HEK293 (cell line): Measurements from ENCODE around the gene UGT1A8.
A peak's percentile ranks its signal among the peaks of the same experiment; 100 is the strongest.
"Not testable (repeated sequence)": the region's sequence is repeated elsewhere in the genome, so short reads cannot be mapped to it uniquely, and the experiment has no call there.

Source experiments
- CTCF ChIA-PET: fragments of 350-600 bp; formaldehyde crosslinking; extraction: SDS; loops from one replicate; lab custom pipeline; 2021; ENCODE audit warnings: antibody characterized with exemption; lab: Yijun Ruan, JAX
- POLR2A ChIA-PET: fragments of 300-600 bp; formaldehyde crosslinking; extraction: SDS; loops from one replicate; lab custom pipeline; 2020; ENCODE audit warnings: antibody characterized with exemption, inconsistent platforms; lab: Yijun Ruan, JAX
- H3K27ac ChIP-seq: fragments of 200-500 bp; sonication (Bioruptor generic); 2 replicates; pipeline ENCODE4 v1.5.1; 2014; ENCODE audit warnings: low read depth, low read length, control low read depth, inconsistent platforms; ENCODE audit errors: extremely low read depth
- H3K36me3 ChIP-seq, 2 experiments: fragments of 200-500 bp in 1 of 2; sonication (Bioruptor generic) in 1 of 2; 1 replicate in 1 of 2; 2 replicates in 1 of 2; pipeline ENCODE4 v1.5.1; 2014 to 2017; ENCODE audit warnings: inconsistent platforms in 2 of 2, low read length in 2 of 2; ENCODE audit not compliant: control insufficient read depth in 2 of 2, insufficient read depth in 1 of 2
- H3K4me1 ChIP-seq: fragments of 200-500 bp; sonication (Bioruptor generic); 2 replicates; pipeline ENCODE4 v1.5.1; 2014; ENCODE audit warnings: mild to moderate bottlenecking, low read length, inconsistent platforms; ENCODE audit not compliant: control insufficient read depth, insufficient read depth
- H3K4me3 ChIP-seq: 2 replicates; pipeline ENCODE4 v1.5.1; 2011; ENCODE audit warnings: low read depth, mild to moderate bottlenecking, control low read depth, low read length, moderate library complexity
- H3K9me3 ChIP-seq: fragments of 200-500 bp; sonication (Bioruptor generic); 2 replicates; pipeline ENCODE4 v1.5.1; 2014; ENCODE audit warnings: low read depth, low read length, inconsistent platforms; ENCODE audit not compliant: control insufficient read depth, insufficient read depth
- BCL6B ChIP-seq: fragments of 450-650 bp; formaldehyde crosslinking; IDR thresholded peaks from 2 replicates; pipeline ENCODE4 v1.5.1; 2017; ENCODE audit warnings: missing biosample characterization, missing genetic modification characterization
- EGR2 ChIP-seq: fragments of 450-650 bp; formaldehyde crosslinking; IDR thresholded peaks from 2 replicates; pipeline ENCODE4 v1.5.1; 2016; ENCODE audit warnings: low read depth, missing biosample characterization, missing genetic modification characterization
- FEZF1 ChIP-seq: fragments of 450-650 bp; formaldehyde crosslinking; IDR thresholded peaks from 2 replicates; pipeline ENCODE4 v1.5.1; 2016; ENCODE audit warnings: missing biosample characterization, missing genetic modification characterization
- HOXD13 ChIP-seq: sonication (generic); formaldehyde crosslinking; IDR thresholded peaks from 2 replicates; pipeline ENCODE4 v1.8.0; 2022; ENCODE audit warnings: missing genetic modification reagents, borderline replicate concordance
- KLF8 ChIP-seq: fragments of 450-650 bp; formaldehyde crosslinking; IDR thresholded peaks from 2 replicates; pipeline ENCODE4 v1.5.1; 2016; ENCODE audit warnings: missing biosample characterization, missing genetic modification characterization
- RBAK ChIP-seq: fragments of 450-650 bp; formaldehyde crosslinking; IDR thresholded peaks from 2 replicates; pipeline ENCODE4 v1.5.1; 2016; ENCODE audit warnings: missing biosample characterization, missing genetic modification characterization
- SETDB1 ChIP-seq: IDR thresholded peaks from one replicate; pipeline ENCODE4 v1.6.1; 2017; ENCODE audit warnings: mild to moderate bottlenecking, low read length, moderate library complexity, mixed read lengths; ENCODE audit not compliant: insufficient read length
- SP2 ChIP-seq: fragments of 450-650 bp; formaldehyde crosslinking; IDR thresholded peaks from 2 replicates; pipeline ENCODE4 v1.5.1; 2016; ENCODE audit warnings: missing biosample characterization, missing genetic modification characterization
- YY2 ChIP-seq: fragments of 450-650 bp; formaldehyde crosslinking; IDR thresholded peaks from 2 replicates; pipeline ENCODE4 v1.5.1; 2016; ENCODE audit warnings: missing biosample characterization, missing genetic modification characterization
- ZFHX2 ChIP-seq: fragments of 450-650 bp; formaldehyde crosslinking; conservative IDR thresholded peaks from 2 replicates; pipeline ENCODE4 v1.5.1; 2016; ENCODE audit warnings: missing biosample characterization, missing genetic modification characterization
- ZNF112 ChIP-seq: fragments of 450-650 bp; formaldehyde crosslinking; IDR thresholded peaks from 2 replicates; pipeline ENCODE4 v1.5.0; 2017; ENCODE audit warnings: missing biosample characterization, missing genetic modification characterization
- ZNF184 ChIP-seq: fragments of 450-650 bp; IDR thresholded peaks from 2 replicates; pipeline ENCODE4 v1.5.1; 2018; ENCODE audit warnings: missing biosample characterization, mild to moderate bottlenecking, missing genetic modification characterization
- ZNF350 ChIP-seq: fragments of 450-650 bp; formaldehyde crosslinking; IDR thresholded peaks from 2 replicates; pipeline ENCODE4 v1.5.0; 2017; ENCODE audit warnings: missing biosample characterization, mild to moderate bottlenecking, missing genetic modification characterization
- ZNF37A ChIP-seq: fragments of 450-650 bp; IDR thresholded peaks from 2 replicates; pipeline ENCODE4 v1.5.1; 2018; ENCODE audit warnings: missing biosample characterization, missing genetic modification characterization
- ZNF416 ChIP-seq: fragments of 450-650 bp; formaldehyde crosslinking; IDR thresholded peaks from 2 replicates; pipeline ENCODE4 v1.5.1; 2016; ENCODE audit warnings: missing biosample characterization, missing genetic modification characterization
- ZNF521 ChIP-seq: fragments of 450-650 bp; formaldehyde crosslinking; IDR thresholded peaks from 2 replicates; pipeline ENCODE4 v1.5.1; 2017; ENCODE audit warnings: missing biosample characterization, mild to moderate bottlenecking, missing genetic modification characterization
- ZNF747 ChIP-seq: fragments of 450-650 bp; formaldehyde crosslinking; IDR thresholded peaks from 2 replicates; pipeline ENCODE4 v1.5.1; 2016; ENCODE audit warnings: missing biosample characterization, missing genetic modification characterization
- ZNF830 ChIP-seq: fragments of 450-650 bp; IDR thresholded peaks from 2 replicates; pipeline ENCODE4 v1.5.0; 2018; ENCODE audit warnings: missing biosample characterization, missing genetic modification characterization, low read depth, mild to moderate bottlenecking, moderate library complexity
- ZNF837 ChIP-seq: fragments of 450-650 bp; formaldehyde crosslinking; IDR thresholded peaks from 2 replicates; pipeline ENCODE4 v1.5.1; 2016; ENCODE audit warnings: missing biosample characterization, missing genetic modification characterization
- TF ChIP-seq, protein P1 (sequence below): fragments of 450-650 bp; formaldehyde crosslinking; IDR thresholded peaks from 2 replicates; pipeline ENCODE4 v1.5.1; 2017; ENCODE audit warnings: missing biosample characterization, missing genetic modification characterization
- TF ChIP-seq, protein P2 (sequence below): fragments of 450-650 bp; formaldehyde crosslinking; IDR thresholded peaks from 2 replicates; pipeline ENCODE4 v1.5.1; 2016; ENCODE audit warnings: missing biosample characterization, missing genetic modification characterization

Gene UGT1A8

DNA sequence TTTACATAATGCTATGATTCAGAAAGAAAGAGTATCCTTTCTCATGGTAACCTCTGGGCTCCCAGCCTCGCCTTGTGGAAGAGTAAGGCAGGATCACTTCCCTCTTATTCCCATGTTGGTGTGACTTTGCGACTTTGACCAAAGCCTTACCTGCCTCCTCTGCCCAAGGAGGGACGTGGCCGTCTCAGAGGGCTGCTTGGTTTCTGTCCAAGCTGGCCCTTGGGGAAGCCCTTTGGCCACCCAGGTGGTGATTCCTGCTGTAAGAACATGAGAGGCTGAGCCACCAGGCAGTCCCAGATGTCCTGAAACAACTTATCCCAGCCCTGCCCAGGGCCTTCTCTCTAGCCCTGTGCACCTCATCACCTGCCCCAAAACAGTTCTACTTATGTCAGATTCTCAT is 81.3 kb downstream of the UGT1A8 start (continued):
- no peak for TF ChIP-seq ZNF416 (tag by site-specific recombination)
- no peak for TF ChIP-seq ZNF350 (tag by site-specific recombination)
- TF ChIP-seq SP2, result no peak
- TF ChIP-seq, all 188 proteins: peak for 0

DNA sequence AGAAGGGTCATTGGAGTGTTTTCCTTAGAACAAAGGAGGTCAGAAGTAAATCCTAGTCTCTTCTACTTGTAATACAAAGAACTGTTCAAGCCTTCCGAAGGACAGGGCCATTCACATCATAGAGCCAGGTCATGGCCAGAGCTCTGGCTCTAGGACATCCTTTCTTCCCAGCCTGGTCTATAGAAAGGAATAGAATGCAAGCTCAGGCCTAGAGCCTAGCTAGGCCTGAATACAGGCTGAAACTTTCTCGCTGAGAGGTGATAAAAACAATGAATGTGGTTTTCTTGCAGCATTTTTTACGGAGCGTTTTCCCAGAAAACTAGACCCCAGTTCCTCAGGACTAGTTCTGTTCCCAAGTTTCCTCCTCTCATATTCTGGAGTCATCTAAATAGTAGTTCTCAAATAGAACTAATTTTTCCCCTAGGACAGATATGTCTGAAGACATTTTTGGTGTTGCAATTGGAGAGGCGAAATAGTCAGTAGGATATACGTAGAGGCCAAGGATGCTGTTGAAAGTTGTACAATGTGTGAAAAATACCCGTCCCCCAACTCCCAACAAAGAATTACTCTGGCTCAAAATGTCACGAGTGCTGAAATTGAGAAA is 82.1 kb downstream of the UGT1A8 start:
- no peaks in the 10 kb centered on the region for H3K36me3 ChIP-seq
- TF ChIP-seq ZNF521 (tag by site-specific recombination) (no peak), RBAK (no peak), ZNF37A (tag by site-specific recombination) (no peak), EGR2 (no peak)
- H3K9me3 ChIP-seq, result no peaks in the 10 kb centered on the region
- CTCF ChIA-PET, result interaction anchor here (1.2 kb wide), 1 partner anchor 12 kb away, joined by 5 read pairs; no protein-coding TSS in a partner anchor
- POLR2A ChIA-PET, result no interaction called here
- H3K4me1 ChIP-seq, result 0 out of 2 replicates have a peak, but pooled peaks cover 2% of the 10 kb centered on the region
- no peak overlapping the region for H3K4me3 ChIP-seq
- no peak overlapping the region for H3K27ac ChIP-seq

DNA sequence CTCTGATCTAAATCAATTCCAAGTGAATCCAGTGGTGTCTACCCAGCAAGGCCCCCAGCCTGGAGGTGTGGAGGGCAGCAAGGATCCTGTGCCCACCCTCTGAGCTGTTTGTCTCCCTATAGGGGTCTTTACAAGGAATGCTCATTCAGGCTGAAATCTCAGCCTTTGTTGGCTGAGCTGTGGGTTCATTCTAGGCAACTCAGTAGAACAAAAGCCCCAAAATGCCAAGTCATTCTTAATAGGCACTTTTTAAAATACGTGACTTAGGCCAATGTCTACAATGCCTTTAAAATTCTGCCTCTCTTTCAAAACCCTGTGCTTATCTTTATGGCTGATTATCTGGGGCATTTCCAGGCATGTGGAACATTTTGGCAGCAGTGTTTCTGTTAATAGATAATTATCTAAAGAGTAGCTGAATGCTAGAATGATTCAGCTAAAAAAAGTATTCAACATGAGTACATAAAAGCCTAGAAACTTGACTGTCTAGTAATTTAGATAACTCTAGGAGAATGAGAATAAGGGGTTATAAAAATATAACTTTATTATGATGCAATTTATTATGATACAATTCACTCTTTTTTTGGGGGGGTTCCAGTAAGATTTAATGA is 82.7 kb downstream of the UGT1A8 start:
- ChIA-PET CTCF (interaction anchor here (1.2 kb wide), 1 partner anchor 11 kb away, joined by 5 read pairs; no protein-coding TSS in a partner anchor), POLR2A (no interaction called here)
- TF ChIP-seq KLF8, result no peak
- no peak for TF ChIP-seq ZNF837 (tag by site-specific recombination)
- TF ChIP-seq BCL6B (tag by site-specific recombination), result peak; percentile 35; the same call in 1 of the 2 replicates
- TF ChIP-seq SP2, result no peak
- peak; percentile 45; the same call in 1 of the 2 replicates for TF ChIP-seq FEZF1 (tag by site-specific recombination)
- TF ChIP-seq ZFHX2 (tag by site-specific recombination), result no peak
- no peak for TF ChIP-seq ZNF184
- TF ChIP-seq ZNF112 (tag by site-specific recombination), result no peak
- TF ChIP-seq, protein P1, sequence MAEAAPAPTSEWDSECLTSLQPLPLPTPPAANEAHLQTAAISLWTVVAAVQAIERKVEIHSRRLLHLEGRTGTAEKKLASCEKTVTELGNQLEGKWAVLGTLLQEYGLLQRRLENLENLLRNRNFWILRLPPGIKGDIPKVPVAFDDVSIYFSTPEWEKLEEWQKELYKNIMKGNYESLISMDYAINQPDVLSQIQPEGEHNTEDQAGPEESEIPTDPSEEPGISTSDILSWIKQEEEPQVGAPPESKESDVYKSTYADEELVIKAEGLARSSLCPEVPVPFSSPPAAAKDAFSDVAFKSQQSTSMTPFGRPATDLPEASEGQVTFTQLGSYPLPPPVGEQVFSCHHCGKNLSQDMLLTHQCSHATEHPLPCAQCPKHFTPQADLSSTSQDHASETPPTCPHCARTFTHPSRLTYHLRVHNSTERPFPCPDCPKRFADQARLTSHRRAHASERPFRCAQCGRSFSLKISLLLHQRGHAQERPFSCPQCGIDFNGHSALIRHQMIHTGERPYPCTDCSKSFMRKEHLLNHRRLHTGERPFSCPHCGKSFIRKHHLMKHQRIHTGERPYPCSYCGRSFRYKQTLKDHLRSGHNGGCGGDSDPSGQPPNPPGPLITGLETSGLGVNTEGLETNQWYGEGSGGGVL (tag by site-specific recombination), result no peak
- TF ChIP-seq ZNF830 (tag by site-specific recombination), result no peak
- peak; percentile 17; the same call in 1 of the 2 replicates for TF ChIP-seq HOXD13 (CRISPR knock-in tag)
- TF ChIP-seq ZNF747 (tag by site-specific recombination), result no peak
- TF ChIP-seq, protein P2, sequence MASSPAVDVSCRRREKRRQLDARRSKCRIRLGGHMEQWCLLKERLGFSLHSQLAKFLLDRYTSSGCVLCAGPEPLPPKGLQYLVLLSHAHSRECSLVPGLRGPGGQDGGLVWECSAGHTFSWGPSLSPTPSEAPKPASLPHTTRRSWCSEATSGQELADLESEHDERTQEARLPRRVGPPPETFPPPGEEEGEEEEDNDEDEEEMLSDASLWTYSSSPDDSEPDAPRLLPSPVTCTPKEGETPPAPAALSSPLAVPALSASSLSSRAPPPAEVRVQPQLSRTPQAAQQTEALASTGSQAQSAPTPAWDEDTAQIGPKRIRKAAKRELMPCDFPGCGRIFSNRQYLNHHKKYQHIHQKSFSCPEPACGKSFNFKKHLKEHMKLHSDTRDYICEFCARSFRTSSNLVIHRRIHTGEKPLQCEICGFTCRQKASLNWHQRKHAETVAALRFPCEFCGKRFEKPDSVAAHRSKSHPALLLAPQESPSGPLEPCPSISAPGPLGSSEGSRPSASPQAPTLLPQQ (tag by site-specific recombination), result no peak
- no peak for TF ChIP-seq SETDB1
- TF ChIP-seq YY2, result no peak
- Histone ChIP-seq H3K9me3 (no peaks in the 10 kb centered on the region), H3K4me3 (no peak overlapping the region), H3K4me1 (0 out of 2 replicates have a peak, but pooled peaks cover 2% of the 10 kb centered on the region), H3K36me3 (no peaks in the 10 kb centered on the region), H3K27ac (no peak overlapping the region)

GRCh38 chr2:233700842-233701241 is 83.4 kb downstream of the UGT1A8 start:
- H3K4me3 ChIP-seq, POLR2A ChIA-PET, H3K27ac ChIP-seq, H3K36me3 ChIP-seq, H3K4me1 ChIP-seq, H3K9me3 ChIP-seq, CTCF ChIA-PET: not testable (repeated sequence)
